ENCODE results near the gene GRIK3.

Gene GRIK3

GRCh38 chr1:37043101-37043500 is 8.8 kb upstream of the GRIK3 start:
- DNase-seq (ENCODE audit: low read depth) = no peak

DNA sequence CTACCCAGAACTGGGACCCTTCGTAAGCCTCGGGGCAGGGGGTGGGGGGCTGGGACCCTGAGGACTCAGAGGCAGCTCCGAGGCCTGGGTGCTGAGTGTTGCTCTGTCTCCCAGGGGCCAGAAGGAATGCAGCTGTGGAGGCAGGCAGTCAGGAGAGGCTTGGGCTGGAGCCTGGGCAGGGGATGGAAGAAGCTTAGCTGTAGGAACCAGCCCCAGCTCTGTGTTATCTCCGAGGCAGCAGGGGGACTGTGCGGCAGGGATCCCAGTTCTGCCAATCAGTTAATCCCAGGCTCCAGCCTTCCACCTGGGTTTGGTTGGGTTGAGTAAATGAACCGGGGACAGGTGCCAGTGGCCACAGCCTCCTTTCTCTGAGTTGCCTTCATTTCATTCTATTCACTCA is 8.2 kb upstream of the GRIK3 start:
- DNase-seq (ENCODE audit: low read depth) = no peak

DNA sequence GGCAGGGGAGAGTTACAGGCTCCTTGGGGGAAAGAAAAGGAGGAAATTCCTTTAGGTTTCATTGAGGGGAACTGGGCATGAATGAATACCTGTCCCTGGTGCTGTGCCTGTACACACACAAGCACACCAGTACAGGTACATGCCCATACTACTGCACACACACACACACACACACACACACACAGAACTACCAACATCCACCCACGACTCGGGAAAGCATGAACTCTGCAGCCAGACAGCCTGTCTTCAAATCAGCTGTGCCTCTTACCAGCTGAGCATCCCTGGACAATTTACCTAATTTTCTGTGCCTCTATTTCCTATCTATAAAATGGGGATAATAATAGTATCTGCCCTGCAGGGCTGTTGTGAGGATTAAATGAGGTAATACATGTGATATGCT is 7.2 kb upstream of the GRIK3 start:
- DNase-seq (ENCODE audit: low read depth) = no peak

- DNase-seq (ENCODE audit: low read depth) = no peak
Observed at GRCh38 chr1:37040773-37041172, 6.5 kb upstream of the GRIK3 start.

GRCh38 chr1:37040261-37040660 is 5.9 kb upstream of the GRIK3 start:
- DNase-seq (ENCODE audit: low read depth) = no peak

DNA sequence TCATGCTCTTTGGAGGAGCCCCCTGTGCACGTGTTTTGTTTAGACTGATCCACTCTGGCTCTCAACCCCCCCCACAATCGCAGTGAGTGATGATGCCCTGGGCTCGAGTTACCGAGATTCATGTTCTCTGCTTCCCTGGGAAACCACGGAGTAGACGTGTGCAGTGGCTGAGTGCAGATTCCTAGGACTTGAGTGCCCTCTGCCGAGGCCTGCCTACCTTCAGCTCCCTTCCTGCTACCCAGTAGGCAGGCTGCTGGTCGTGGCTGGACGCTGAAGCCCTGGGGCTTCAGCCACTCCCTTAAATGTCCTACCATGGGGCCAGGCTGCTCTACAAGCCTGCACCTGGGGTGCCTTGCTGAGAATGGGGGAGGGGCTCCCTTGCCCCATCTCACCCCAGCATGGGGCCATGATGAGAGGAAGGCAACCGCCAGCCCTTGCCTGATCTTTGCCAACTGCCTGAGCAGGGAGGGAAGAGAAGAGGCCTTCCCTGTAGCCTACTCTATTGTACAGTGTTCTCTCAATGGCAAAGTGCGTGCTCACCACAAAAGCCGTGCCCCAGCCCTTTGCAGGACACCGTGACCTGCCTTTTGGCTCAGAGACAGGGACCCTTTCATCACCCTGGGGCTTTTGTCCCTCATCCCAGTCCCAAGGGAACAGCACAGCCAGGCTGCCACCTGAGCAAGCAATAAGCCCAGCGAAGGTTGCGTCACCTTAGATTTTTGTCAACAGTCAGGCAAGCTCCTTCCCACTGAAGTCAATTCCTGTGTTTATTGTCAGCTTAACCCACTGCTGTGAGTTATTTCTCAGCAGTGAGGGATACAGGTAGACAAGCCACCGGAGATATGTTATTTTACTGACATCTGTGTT is 4.1 kb upstream of the GRIK3 start:
- DNase-seq (ENCODE audit: low read depth) = no peak

DNA sequence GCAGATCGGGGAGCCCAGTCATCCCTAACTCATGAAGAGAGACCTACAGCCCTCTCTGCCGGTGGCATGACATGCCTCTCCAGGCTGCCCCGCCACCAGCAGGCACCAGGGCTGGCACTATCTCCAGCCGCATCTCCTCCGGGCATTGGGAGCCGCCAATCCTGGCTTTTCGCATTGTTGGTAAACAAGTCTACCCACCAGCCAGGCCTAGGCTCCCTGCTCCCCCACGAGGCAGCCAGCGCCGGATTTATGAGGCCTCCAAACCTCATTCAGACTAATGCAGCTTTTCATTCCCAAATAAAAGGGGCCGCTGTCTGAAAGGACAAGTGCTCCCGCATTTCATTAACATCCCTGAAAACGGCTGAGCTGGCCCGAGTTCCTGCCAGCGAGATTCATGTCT is 3.4 kb upstream of the GRIK3 start:
- DNase-seq (ENCODE audit: low read depth) = no peak

GRCh38 chr1:37036667-37037053 is 2.3 kb upstream of the GRIK3 start:
- DNase-seq (ENCODE audit: low read depth) = no peak

DNA sequence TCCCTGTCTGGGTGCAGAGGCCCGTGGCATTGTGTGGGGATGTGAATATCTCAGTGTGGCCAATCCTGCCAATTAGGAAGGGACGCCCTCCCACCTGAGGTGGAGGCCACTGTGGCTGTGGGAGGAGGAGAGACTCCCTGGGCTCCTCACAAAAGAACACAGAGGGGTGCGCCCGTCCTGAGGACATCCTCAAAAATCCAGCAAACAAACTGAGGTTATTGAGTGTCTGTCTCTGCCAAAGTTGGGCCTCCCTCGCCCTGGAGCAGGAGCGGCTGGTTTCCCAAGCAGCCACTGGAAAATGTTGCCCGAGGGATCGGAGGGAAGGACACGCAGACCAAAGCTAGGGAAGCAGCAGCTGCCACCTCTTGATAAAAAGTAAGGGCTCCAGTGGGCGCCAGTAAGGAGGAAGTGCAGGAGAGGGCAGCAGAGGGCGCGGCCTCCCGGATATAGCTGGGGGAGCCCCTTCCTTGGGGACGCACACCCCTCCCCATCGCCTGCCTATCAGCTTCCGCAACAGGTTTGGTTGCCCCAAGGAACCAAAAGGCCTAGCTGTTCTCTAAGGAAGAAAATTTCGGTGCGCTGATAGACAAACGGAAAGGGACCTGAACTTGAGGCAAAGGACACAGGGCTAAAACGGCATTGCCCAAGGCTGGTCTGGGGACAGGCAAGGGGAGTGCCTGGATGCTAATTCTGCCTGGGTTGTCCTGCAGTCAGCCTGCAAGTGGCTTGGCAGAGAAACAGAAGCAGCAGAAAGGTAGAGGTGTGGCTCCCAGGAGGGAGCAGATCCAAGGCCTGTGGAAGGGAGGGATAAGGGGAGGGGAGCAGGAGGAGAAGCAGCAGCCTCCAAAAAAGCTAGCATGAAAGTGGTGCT is 1.7 kb upstream of the GRIK3 start:
- no peak for DNase-seq (ENCODE audit: low read depth)

DNA sequence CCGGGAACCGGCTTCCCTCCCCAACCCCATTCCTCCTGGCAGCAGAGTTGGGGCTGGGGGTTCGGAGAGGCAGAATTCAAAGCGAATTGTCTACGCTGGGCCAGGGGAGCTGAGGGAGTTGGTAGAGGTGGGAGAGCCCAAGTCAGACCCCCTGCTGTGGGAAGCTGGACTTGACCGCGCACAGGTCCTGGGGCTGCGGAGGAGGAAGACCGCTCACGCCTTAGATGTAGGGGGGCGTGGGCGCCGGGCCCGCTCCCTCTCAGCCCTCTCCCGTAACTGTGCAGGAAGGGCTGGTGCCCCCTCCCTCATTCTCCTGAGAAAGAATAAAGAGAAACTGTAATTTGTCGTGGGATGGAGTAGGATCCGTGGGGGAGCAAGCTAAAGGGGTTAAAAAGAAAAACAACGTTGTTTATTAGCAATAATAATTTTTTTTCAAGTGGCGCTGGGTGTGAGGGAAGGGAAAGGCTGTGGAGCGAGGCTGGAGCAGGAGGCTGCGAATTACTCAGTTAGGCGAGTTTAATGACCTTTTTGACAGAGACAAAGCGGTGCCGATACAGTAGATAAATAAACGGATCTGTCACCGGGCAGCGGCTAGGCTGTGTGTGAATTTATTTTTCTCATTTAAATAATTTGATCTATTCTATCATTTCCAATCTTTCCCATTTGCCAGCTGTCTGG is 838 bp upstream of the GRIK3 start:
- no peak for DNase-seq (ENCODE audit: low read depth)

DNA sequence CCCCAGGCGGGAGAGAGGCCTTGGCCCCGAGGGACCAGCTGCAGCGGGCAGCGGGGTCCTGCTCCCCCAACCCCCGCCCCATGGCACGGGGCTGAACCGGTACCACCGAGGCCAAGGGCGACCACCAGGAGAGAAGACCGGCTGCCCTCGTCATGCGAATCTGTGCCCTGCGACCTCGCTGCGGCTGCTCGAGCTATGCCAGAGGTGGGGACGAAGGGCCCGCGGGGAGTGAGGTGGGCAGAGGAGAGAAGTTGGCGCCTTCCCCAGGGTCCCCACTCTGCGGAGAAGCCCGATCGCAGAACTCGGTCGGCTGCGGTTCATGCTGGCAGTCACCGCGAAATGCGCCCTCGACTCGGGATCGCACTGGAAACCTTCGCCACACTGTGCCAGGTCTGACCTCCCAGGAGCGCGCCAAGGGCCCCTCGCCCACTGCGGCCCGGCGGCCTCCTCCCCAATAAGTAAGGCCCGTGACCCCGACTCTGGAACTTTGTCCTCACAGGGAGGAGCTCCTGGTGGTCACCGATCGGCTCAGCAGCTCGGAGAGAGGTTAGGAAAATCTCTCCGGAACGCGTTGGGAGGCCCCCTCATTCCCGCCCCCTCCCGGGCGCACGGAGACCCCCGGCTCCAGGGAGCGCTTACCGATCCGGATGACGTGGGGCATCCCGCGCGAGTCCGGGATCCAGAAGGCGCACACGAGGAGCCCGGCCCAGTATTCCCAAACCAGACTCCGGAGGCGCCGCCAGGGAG is 787 bp downstream of the GRIK3 start:
- DNase-seq (ENCODE audit: low read depth) = no peak

- DNase-seq (ENCODE audit: low read depth) = no peak
Observed at GRCh38 chr1:37032660-37033354, 1.5 kb downstream of the GRIK3 start.

- DNase-seq (ENCODE audit: low read depth) = no peak
Observed at GRCh38 chr1:37031871-37032270, 2.4 kb downstream of the GRIK3 start.

DNA sequence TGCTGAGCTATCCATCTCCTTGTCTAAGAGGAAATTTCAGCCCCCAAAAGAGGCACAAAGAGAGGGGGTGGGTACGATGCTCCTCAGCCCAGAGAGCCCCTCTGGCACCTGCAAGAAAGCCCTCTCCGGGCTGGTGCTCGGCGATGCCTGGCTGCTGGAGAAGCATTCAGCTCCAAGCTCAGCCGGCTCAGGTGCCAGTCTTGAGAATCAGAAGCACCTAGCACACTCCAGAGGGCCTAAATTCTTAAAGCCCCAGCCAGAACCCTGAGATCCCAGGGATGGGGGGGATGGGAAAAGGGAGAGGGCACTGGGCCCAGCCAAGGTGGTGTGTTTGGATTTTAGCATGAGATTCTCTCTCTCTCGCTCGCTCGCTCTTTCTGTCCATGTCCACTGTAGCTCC is 2.9 kb downstream of the GRIK3 start:
- no peak for DNase-seq (ENCODE audit: low read depth)

- DNase-seq (ENCODE audit: low read depth) = no peak
Observed at GRCh38 chr1:37028981-37029617, 5.2 kb downstream of the GRIK3 start.

DNA sequence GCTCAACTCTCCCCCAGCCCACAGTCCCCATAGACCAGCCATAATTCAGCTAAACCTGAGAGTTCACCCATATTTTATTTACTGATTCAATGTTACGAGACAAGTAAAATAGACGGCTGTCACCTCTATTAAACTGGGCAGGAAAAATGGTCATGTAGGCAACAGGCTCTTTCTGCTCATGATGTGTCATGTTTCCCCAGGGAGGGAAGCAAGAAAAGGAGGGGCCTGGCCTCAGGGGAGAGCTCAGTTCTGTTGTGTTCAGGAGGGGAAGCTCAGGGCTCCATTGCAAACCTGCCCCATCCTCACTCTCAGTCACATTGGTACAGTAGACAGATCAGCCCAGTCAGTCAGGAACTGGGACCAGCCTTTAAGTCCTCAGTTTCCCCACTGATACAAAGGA is 12.8 kb downstream of the GRIK3 start:
- DNase-seq (ENCODE audit: low read depth) = no peak

DNA sequence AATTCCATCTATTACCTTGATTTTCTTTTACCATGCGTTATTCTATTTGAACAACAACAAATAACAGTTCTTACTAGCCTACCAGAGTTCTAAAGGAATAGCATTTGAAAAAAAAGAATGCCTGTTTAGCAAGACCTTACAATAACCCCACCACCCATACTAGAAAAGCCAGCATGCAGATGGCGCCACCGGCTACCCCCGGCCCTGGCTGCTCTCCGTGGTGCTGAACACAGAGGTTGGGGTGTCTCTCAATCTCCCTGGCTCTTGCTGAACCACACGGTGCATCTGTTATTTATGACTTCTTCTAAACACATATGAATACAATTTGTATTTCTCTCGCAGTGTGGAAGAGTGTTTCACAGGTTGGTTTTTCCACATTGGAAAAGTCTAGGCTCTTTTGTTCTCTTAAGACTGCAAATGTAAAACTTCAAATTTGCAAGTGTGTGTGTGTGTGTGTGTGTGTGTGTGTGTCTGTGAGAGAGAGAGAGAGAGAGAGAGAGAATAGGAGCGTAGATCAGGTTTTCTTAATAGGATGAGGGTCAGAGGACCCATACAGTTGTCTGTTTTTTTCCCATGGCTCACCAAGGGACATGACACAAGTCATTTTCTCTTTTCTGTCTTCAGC is 13.6 kb downstream of the GRIK3 start:
- no peak for DNase-seq (ENCODE audit: low read depth)

DNA sequence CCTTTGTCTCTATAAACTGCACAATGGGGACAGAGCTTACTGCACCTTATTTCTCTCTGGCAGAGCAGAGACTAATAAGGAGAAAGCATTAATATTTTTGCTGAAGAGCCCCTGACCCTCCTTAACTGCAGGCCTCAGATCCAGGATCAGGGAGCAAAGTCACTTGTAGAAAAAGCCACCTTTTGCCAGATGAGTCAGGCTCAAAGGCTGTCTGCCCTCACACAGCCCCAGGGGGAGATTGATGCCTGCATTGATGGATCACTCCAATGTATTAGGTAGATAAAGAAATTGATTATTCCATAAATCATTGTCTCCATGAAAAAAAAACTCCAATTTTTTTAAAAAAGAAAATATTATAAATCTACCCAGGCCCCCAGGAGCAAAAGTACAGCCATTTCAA is 15.8 kb downstream of the GRIK3 start:
- no peak for DNase-seq (ENCODE audit: low read depth)

GRCh38 chr1:37017720-37018119 is 16.6 kb downstream of the GRIK3 start:
- DNase-seq (ENCODE audit: low read depth) = no peak

DNA sequence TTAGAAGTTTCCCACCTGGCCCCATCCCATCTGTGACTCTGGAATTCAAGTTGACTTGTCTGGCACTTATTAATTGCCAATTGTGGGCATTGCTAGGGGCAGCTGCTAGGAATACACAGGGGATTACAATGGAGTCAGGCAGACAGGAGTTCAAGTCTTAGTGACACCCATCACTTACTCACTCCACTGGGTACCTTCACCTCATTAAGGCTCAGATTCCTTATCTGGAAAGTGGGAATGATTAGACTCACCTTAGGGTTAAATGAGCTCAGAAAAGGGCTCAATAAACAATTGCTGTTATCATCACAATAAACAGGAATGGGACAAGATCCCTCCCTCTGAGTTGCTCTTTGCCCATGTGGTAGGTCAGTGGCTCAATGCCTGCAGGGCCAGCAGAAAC is 18.2 kb downstream of the GRIK3 start:
- DNase-seq (ENCODE audit: low read depth) = no peak

Data from HS-5 (cell line).